ENCODE results near the gene LPCAT2. TPM values are rescaled to one million over a fixed set of nuclear protein-coding genes. Genes with fewer than 3 reads are reported as not detected.

The LPCAT2 gene
- total and polyA plus RNA-seq, 2 of the 13 experiments (the other 11 are each of a cell fraction or from before 2014, with no cell fraction given): 9.9 to 17.6 TPM

GRCh38 chr16:55508941-55509931 lies at the start of gene LPCAT2 (continued):
- TF ChIP-seq ZNF142 (CRISPR knock-in tag; IDR thresholded peaks at IDR 0.05): no peak
- TF ChIP-seq ZNF10 (CRISPR knock-in tag; IDR thresholded peaks at IDR 0.05; ENCODE audit: borderline replicate concordance, low read depth): no peak
- TF ChIP-seq ZNF629 (CRISPR knock-in tag; conservative IDR thresholded peaks at IDR 0.05): no peak
- no peak for TF ChIP-seq ZNF496 (CRISPR knock-in tag; IDR thresholded peaks at IDR 0.05; ENCODE audit: insufficient replicate concordance)
- TF ChIP-seq KLF9 (CRISPR knock-in tag; IDR thresholded peaks at IDR 0.05; ENCODE audit: low read depth): no peak
- no peak for TF ChIP-seq CCAR2 (optimal IDR thresholded peaks at IDR 0.05; ENCODE audit: low read depth, low read length)
- TF ChIP-seq, protein P1, sequence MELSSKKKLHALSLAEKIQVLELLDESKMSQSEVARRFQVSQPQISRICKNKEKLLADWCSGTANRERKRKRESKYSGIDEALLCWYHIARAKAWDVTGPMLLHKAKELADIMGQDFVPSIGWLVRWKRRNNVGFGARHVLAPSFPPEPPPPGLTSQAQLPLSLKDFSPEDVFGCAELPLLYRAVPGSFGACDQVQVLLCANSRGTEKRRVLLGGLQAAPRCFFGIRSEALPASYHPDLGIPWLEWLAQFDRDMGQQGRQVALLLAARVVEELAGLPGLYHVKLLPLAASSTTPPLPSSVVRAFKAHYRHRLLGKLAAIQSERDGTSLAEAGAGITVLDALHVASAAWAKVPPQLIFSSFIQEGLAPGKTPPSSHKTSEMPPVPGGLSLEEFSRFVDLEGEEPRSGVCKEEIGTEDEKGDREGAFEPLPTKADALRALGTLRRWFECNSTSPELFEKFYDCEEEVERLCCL (CRISPR knock-in tag; IDR thresholded peaks at IDR 0.05; ENCODE audit: borderline replicate concordance): 0 out of 2 replicates have a peak, but pooled peaks have one; percentile 33
- TF ChIP-seq ZNF407 (CRISPR knock-in tag; IDR thresholded peaks at IDR 0.05; ENCODE audit: not compliant biosample characterization): no peak
- TF ChIP-seq ZNF501 (CRISPR knock-in tag; IDR thresholded peaks at IDR 0.05): no peak
- TF ChIP-seq RARG (CRISPR knock-in tag; IDR thresholded peaks at IDR 0.05; ENCODE audit: low read depth): no peak
- TF ChIP-seq SUZ12 (IDR thresholded peaks at IDR 0.05; ENCODE audit: low read depth, low read length): no peak

Data from HepG2 (cell line).